ENCODE measurements around the gene CDKN2B. TPM values are rescaled to one million over a fixed set of nuclear protein-coding genes. Genes with fewer than 3 reads are reported as not detected.

CDKN2B gene
- polyA plus RNA-seq, 1 donor from 2014 or later = 0.15 TPM

GRCh38 chr9:22055090-22055489 lies 46.0 kb upstream of the CDKN2B start:
- Histone ChIP-seq H3K9ac (ENCODE audit: low read length) (no peak overlapping the region), H3K4me2 (ENCODE audit: low read length) (no peak overlapping the region)

GRCh38 chr9:22054529-22054928 lies 45.4 kb upstream of the CDKN2B start:
- H4K20me1 ChIP-seq (ENCODE audit: insufficient read depth) = no peaks in the 10 kb centered on the region
- no peak overlapping the region for H2AFZ ChIP-seq (ENCODE audit: low read depth, low read length)
- H3K27me3 ChIP-seq (ENCODE audit: insufficient read depth, low read depth, low read length) = no peaks in the 10 kb centered on the region
- H3K27ac ChIP-seq (ENCODE audit: low read length) = no peak overlapping the region
- no peak overlapping the region for H3K4me2 ChIP-seq (ENCODE audit: low read length)
- H3K9me2 ChIP-seq (ENCODE audit: insufficient read depth, low read length) = no peaks in the 10 kb centered on the region
- no peaks in the 10 kb centered on the region for H3K79me2 ChIP-seq (replicated peaks; ENCODE audit: insufficient read depth, low read length)
- H3K9ac ChIP-seq (ENCODE audit: low read length) = no peak overlapping the region
- no peaks in the 10 kb centered on the region for H3K36me3 ChIP-seq (ENCODE audit: insufficient read depth, low read length)
- H3K4me3 ChIP-seq (ENCODE audit: low read length) = no peak overlapping the region
- no peaks in the 10 kb centered on the region for H3F3A ChIP-seq (ENCODE audit: insufficient read depth, low read length, poor library complexity, severe bottlenecking)
- H3K9me3 ChIP-seq (ENCODE audit: low read length) = no peaks in the 10 kb centered on the region
- TF ChIP-seq EP300 (conservative IDR thresholded peaks at IDR 0.05; ENCODE audit: poor library complexity, severe bottlenecking) (no peak), TAF1 (IDR thresholded peaks at IDR 0.05; ENCODE audit: low read depth) (no peak), SMC3 (conservative IDR thresholded peaks at IDR 0.05; ENCODE audit: poor library complexity) (no peak), REST (IDR thresholded peaks at IDR 0.05; ENCODE audit: borderline replicate concordance) (no peak), EZH2 (IDR thresholded peaks at IDR 0.05; ENCODE audit: borderline replicate concordance, insufficient read depth, low read length, poor library complexity, severe bottlenecking) (no peak), POLR2AphosphoS5 (IDR thresholded peaks at IDR 0.05) (no peak), CTCF (IDR thresholded peaks at IDR 0.05; ENCODE audit: poor library complexity, severe bottlenecking) (no peak), MXI1 (conservative IDR thresholded peaks at IDR 0.05; ENCODE audit: poor library complexity, severe bottlenecking) (no peak)

More at GRCh38 chr9:22055090-22055489, 46.0 kb upstream of the CDKN2B start:
- no peaks in the 10 kb centered on the region for H3K9me3 ChIP-seq (ENCODE audit: low read length)
- no peak overlapping the region for H2AFZ ChIP-seq (ENCODE audit: low read depth, low read length)
- TF ChIP-seq SMC3 (conservative IDR thresholded peaks at IDR 0.05; ENCODE audit: poor library complexity) (no peak), MXI1 (conservative IDR thresholded peaks at IDR 0.05; ENCODE audit: poor library complexity, severe bottlenecking) (no peak), CTCF (IDR thresholded peaks at IDR 0.05; ENCODE audit: poor library complexity, severe bottlenecking) (no peak), EP300 (conservative IDR thresholded peaks at IDR 0.05; ENCODE audit: poor library complexity, severe bottlenecking) (no peak), RAD21 (conservative IDR thresholded peaks at IDR 0.05) (no peak), REST (IDR thresholded peaks at IDR 0.05; ENCODE audit: borderline replicate concordance) (no peak)
- no peaks in the 10 kb centered on the region for H3K27me3 ChIP-seq (ENCODE audit: insufficient read depth, low read depth, low read length)
- no peaks in the 10 kb centered on the region for H3K79me2 ChIP-seq (replicated peaks; ENCODE audit: insufficient read depth, low read length)
- no peaks in the 10 kb centered on the region for H3F3A ChIP-seq (ENCODE audit: insufficient read depth, low read length, poor library complexity, severe bottlenecking)
- no peak overlapping the region for H3K27ac ChIP-seq (ENCODE audit: low read length)
- no peaks in the 10 kb centered on the region for H3K36me3 ChIP-seq (ENCODE audit: insufficient read depth, low read length)
- no peak overlapping the region for H3K4me3 ChIP-seq (ENCODE audit: low read length)
- H4K20me1 ChIP-seq (ENCODE audit: insufficient read depth) = no peaks in the 10 kb centered on the region
- no peaks in the 10 kb centered on the region for H3K9me2 ChIP-seq (ENCODE audit: insufficient read depth, low read length)

Data from neural cell (in vitro differentiated cells).